A549 (cell line): Measurements from ENCODE around the gene ENPP7.

Experiments used
- CEBPB ChIP-seq, 2 experiments: fragments of >200 bp in 1 of 2; sonication (Bioruptor Twin) in 1 of 2; formaldehyde crosslinking in 1 of 2; IDR thresholded peaks; 2 replicates each; pipeline ENCODE4 v1.6.1; 2012 to 2016
- CTCF ChIP-seq: fragments of >200 bp; sonication (Bioruptor Twin); formaldehyde crosslinking; IDR thresholded peaks from 3 replicates; pipeline ENCODE4 v1.5.1; 2016
- JUN ChIP-seq, 2 experiments: fragments of >200 bp; sonication (Bioruptor Twin); formaldehyde crosslinking; IDR thresholded peaks; 2 replicates in 1 of 2; 3 replicates in 1 of 2; pipeline ENCODE4 v1.6.1; 2016 to 2017
- POLR2A ChIP-seq: IDR thresholded peaks from 2 replicates; pipeline ENCODE4 v1.6.1; 2012; ENCODE audit warnings: mild to moderate bottlenecking, low read length
- REST ChIP-seq: fragments of 200-600 bp; sonication (generic); IDR thresholded peaks from 2 replicates; pipeline ENCODE4 v1.6.1; 2016; ENCODE audit warnings: antibody characterized with exemption, mild to moderate bottlenecking, moderate library complexity

GRCh38 chr17:79777120-79777893, 46.6 kb downstream of the ENPP7 start:
- TF ChIP-seq POLR2A (peak; percentile 14; the same call in 1 of the 2 replicates), CEBPB (IDR thresholded peaks at IDR 0.05) (no peak), JUN (IDR thresholded peaks at IDR 0.05) (peak in 1 of 2 experiments; percentile 48; a peak in 2 of 5 replicates), CTCF (peak; percentile 53; the same call in 2 of the 3 replicates), REST (no peak)
